ENCODE results near the gene REEP1. TPM values are rescaled to one million over a fixed set of nuclear protein-coding genes. Genes with fewer than 3 reads are reported as not detected.

REEP1 gene
- total RNA-seq, 2 donors from 2014 or later: 20.9 to 22.7 TPM

GRCh38 chr2:86336675-86337243, 667 bp downstream of the REEP1 start:
- TF ChIP-seq CTCF (IDR thresholded peaks at IDR 0.05): no peak
- no peak overlapping the region for H3K27ac ChIP-seq
- DNase-seq (ENCODE audit: low spot score): no peak
- peaks cover 6 to 24% of the 10 kb centered on the region in 2 donors for H3K4me1 ChIP-seq (ENCODE audit: control insufficient read depth in 1 of 2, low read depth in 2 of 2)
- no peaks in the 10 kb centered on the region for H3K27me3 ChIP-seq (replicated peaks; ENCODE audit: insufficient read depth)
- ATAC-seq (ENCODE audit: insufficient number of reproducible peaks, low FRiP score, low read depth): no peak
- no peaks in the 10 kb centered on the region for H3K36me3 ChIP-seq
- H3K4me3 ChIP-seq: peak overlapping the region; percentile 76
- peaks cover 8% of the 10 kb centered on the region for H3K9me3 ChIP-seq

GRCh38 chr2:86335865-86336674, 1.4 kb downstream of the REEP1 start:
- no peaks in the 10 kb centered on the region for H3K27me3 ChIP-seq (replicated peaks; ENCODE audit: insufficient read depth)
- no peak for TF ChIP-seq CTCF (IDR thresholded peaks at IDR 0.05)
- H3K9me3 ChIP-seq: peaks cover 1% of the 10 kb centered on the region
- no peaks in the 10 kb centered on the region for H3K36me3 ChIP-seq
- ATAC-seq (ENCODE audit: insufficient number of reproducible peaks, low FRiP score, low read depth) (no peak), DNase-seq (ENCODE audit: low spot score) (no peak)
- peaks cover 6 to 24% of the 10 kb centered on the region in 2 donors for H3K4me1 ChIP-seq (ENCODE audit: control insufficient read depth in 1 of 2, low read depth in 2 of 2)
- H3K4me3 ChIP-seq: peak overlapping the region; percentile 76
- no peak overlapping the region for H3K27ac ChIP-seq

- H3K4me1 ChIP-seq (ENCODE audit: control insufficient read depth in 1 of 2, low read depth in 2 of 2): peaks cover 6 to 24% of the 10 kb centered on the region in 2 donors
Measured at GRCh38 chr2:86333378-86333777, 4.0 kb downstream of the REEP1 start.

GRCh38 chr2:86332654-86333053, 4.8 kb downstream of the REEP1 start:
- H3K27me3 ChIP-seq (replicated peaks; ENCODE audit: insufficient read depth): no peaks in the 10 kb centered on the region
- H3K36me3 ChIP-seq: no peaks in the 10 kb centered on the region
- no peak for TF ChIP-seq CTCF (IDR thresholded peaks at IDR 0.05)
- no peaks in the 10 kb centered on the region for H3K9me3 ChIP-seq
- DNase-seq (ENCODE audit: low spot score) (no peak), ATAC-seq (ENCODE audit: insufficient number of reproducible peaks, low FRiP score, low read depth) (no peak)
- peaks cover 6 to 19% of the 10 kb centered on the region in 2 donors for H3K4me1 ChIP-seq (ENCODE audit: control insufficient read depth in 1 of 2, low read depth in 2 of 2)
- H3K4me3 ChIP-seq: no peak overlapping the region
- no peak overlapping the region for H3K27ac ChIP-seq

More at GRCh38 chr2:86333378-86333777, 4.0 kb downstream of the REEP1 start:
- Histone ChIP-seq H3K36me3 (no peaks in the 10 kb centered on the region), H3K27ac (no peak overlapping the region), H3K4me3 (no peak overlapping the region), H3K27me3 (replicated peaks; ENCODE audit: insufficient read depth) (no peaks in the 10 kb centered on the region), H3K9me3 (no peaks in the 10 kb centered on the region)
- ATAC-seq (ENCODE audit: insufficient number of reproducible peaks, low FRiP score, low read depth) (no peak), DNase-seq (ENCODE audit: low spot score) (no peak)
- TF ChIP-seq CTCF (IDR thresholded peaks at IDR 0.05): no peak

- Histone ChIP-seq H3K9me3 (no peaks in the 10 kb centered on the region), H3K4me3 (no peak overlapping the region), H3K4me1 (ENCODE audit: control insufficient read depth in 1 of 2, low read depth in 2 of 2) (peaks cover 3 to 12% of the 10 kb centered on the region in 2 donors), H3K27ac (no peak overlapping the region), H3K36me3 (no peaks in the 10 kb centered on the region), H3K27me3 (replicated peaks; ENCODE audit: insufficient read depth) (no peaks in the 10 kb centered on the region)
- no peak for DNase-seq (ENCODE audit: low spot score)
- no peak for TF ChIP-seq CTCF (IDR thresholded peaks at IDR 0.05)
- ATAC-seq (ENCODE audit: insufficient number of reproducible peaks, low FRiP score, low read depth): no peak
Measured at GRCh38 chr2:86331384-86331783, 6.0 kb downstream of the REEP1 start.
